Frontal cortex (tissue), 4 donors: Measurements from ENCODE around the gene SERGEF. TPM values are rescaled to one million over a fixed set of nuclear protein-coding genes. Genes with fewer than 3 reads are reported as not detected.

Experiments
- DNase-seq, 2 donors: peaks; one replicate each; pipeline ENCODE4 v3.0.0; 2012; ENCODE audit warnings: low spot score in 2 of 2
- FAIRE-seq: peaks from 2 replicates; lab custom pipeline; 2012; peaks lifted over from hg19 to GRCh38; lab: Jason Lieb, UNC
- total RNA-seq: library from RNA; depleted of rRNA; stranded (reverse); fragments of >200 nt; gene quantifications from one replicate; pipeline ENCODE4 v1.2.3, GENCODE V29; 2014
- donor health status: control.
- donor health status: control.
- donor health status: control.

The SERGEF gene
- total RNA-seq, 1 donor from 2014 or later, result 65.2 TPM

DNA sequence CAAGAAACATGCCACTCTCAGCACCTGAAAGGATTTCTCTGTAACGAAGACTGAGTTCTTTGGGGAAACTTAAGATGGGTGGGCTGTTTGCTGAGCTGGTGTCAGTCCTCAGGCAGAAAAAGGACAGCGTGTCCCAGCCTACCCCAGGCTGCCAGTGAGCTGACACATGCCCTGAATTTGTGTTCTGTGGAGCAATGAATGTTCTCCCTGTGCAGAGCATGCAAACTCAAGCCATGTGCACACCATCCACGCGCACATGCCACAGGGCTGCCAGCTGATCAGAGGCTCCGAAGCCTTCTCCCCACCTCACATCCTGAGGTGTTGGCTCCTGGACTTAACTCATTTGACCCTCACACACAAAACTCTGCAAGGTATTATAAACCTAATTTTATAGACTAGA, 173.4 kb downstream of the SERGEF start:
- FAIRE-seq, result no peak
- no peak for DNase-seq

DNA sequence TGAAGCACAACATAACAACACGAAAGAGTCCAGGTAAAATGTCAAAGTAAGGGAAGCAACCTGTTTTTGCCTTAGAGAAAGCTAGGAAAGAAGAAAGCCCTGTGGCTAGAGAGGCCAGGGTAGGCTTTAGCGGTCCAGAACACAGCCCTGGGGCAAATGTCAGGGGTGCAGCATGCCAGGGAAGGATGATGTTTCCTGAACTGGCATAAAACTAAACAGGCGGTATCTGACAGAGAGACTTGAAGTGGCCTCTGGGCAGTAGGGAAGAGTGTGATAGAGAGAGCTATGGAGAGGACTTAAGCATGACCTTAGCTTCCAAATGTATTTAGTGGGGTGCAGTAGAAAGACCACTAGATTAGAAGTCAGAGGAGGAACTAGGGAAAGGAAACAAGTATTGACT, 174.7 kb downstream of the SERGEF start:
- DNase-seq (no peak), FAIRE-seq (no peak)

DNA sequence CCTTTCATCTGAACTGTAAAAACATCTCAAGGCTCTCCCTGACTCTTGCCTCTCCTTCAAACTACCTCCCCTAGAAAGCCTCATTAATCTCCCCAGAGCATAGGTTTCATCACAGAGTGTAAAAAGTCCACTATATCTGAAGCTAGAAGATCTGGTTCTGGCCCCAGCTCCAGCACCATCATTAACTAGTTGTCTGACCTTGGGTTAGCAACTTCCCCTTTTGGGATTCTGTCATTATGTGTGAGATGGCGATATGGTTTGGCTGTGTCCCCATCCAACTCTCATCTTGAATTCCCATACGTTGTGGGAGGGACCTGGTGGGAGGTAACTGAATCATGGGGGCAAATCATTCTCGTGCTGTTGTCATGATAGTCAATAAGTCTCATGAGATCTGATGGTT, 181.0 kb downstream of the SERGEF start:
- no peak for FAIRE-seq

DNA sequence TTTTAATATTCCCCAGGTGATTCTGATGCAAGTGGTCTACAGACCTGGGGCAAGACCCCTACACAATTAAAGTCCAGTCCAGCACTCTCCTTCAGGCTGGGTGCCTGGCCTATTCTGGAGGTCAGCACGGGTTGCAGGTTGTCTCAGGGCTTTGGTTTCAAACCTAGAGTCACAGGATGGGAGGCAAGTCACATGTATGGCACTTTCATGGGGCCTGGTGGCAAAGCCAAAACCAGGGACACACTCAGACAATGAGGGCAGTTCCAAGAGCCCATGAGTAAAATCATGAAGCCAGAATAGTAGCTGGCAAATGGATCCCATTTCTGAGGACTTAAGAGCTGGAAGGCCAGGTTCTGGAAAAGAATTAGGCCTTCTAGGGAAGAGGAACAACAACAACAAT, 181.6 kb downstream of the SERGEF start:
- FAIRE-seq (no peak), DNase-seq (no peak)

More for the DNA sequence above, 181.0 kb downstream of the SERGEF start:
- DNase-seq, result no peak

DNA sequence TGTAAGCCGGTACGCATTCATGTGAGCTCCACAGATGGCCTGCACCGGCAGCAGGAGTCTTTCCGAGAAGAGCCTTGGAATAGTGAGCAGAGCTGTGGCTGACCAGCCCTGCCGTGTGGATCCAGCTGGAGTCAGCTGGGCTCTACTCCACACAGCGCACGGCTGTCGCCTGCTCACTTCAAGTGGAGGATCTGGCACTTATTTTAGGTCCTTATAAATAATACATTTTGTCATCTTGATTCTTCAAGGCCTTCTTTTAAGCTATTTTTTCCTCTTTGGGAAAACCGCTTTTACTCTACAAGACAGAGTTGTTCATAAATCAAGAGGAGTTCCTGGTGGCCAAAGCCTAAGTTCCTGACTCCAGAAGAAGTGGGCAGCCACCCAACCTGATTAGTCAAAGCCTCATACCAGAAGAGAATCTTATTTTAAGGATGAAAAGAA, 184.5 kb downstream of the SERGEF start:
- FAIRE-seq (no peak), DNase-seq (no peak)

DNA sequence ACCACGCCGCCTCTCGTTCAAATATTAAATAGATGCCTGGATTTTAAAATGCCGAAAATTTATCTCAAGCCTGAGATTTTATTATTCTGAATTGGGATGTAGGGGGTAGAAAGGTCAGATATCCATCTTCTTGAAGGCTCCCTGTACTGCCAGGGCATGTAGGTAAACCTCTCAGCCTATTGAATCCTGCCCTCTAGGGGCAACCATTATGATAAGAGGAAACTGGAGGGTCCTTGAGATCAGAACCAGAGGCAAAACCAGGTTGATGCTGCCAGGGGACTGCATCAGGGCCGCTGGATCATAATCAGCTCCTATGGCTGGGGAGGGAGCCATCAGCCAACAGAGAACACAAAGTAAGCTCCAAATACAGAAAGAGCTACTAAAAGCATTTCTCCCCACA, 185.8 kb downstream of the SERGEF start:
- DNase-seq (no peak), FAIRE-seq (no peak)

DNA sequence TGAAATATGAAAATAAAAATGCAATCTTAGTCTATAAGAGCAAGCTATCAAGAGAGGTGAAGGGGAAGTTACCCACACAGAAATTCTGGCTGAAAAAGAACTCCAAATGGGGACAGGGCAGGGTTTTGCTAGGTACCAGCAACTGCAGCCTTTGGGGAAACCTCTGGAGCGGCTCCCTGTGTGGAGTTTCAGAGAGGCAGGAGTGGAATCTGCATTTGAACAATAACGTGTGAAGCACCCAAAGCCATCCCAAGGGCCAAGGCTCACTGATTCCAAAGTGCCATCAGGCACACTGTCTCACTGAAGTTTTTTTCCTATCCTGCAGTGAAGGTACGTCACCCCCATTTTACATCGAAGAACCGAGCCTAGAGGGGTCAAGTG, 190.5 kb downstream of the SERGEF start:
- no peak for DNase-seq
- no peak for FAIRE-seq

DNA sequence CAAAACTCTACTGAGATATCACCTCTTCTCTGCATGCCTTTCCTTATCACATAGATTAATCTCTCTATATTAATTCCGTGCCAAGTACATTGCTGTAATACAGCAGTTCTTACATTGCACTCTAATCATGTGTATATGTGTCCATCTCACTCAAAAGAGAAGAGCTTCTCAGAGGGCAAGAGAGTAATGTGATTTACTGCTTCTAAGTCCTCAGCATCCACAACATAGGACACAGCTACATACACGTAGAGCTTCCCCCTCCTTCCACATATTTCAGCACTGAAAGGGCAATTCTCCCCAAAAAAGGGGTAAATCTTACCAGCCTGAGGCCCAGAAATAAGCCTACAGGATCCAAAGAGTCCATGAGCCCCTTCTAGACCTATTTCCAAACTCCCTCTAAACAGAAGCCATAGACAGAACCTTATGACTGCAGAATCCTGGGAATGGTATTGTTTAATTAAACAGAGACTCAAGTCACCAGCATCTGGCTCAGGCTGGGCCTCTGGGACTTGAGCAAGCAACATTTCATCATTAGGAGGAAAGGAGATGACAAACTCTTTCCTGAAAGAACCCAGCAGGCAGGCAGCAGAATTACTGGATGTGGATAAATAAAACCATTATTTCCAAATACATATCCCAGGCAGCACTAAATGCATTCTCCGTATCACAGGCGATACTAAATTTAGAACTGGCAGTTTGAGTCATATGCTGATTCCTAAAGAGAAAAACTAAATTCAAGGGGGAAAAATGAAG, 191.0 kb downstream of the SERGEF start:
- no peak for DNase-seq

DNA sequence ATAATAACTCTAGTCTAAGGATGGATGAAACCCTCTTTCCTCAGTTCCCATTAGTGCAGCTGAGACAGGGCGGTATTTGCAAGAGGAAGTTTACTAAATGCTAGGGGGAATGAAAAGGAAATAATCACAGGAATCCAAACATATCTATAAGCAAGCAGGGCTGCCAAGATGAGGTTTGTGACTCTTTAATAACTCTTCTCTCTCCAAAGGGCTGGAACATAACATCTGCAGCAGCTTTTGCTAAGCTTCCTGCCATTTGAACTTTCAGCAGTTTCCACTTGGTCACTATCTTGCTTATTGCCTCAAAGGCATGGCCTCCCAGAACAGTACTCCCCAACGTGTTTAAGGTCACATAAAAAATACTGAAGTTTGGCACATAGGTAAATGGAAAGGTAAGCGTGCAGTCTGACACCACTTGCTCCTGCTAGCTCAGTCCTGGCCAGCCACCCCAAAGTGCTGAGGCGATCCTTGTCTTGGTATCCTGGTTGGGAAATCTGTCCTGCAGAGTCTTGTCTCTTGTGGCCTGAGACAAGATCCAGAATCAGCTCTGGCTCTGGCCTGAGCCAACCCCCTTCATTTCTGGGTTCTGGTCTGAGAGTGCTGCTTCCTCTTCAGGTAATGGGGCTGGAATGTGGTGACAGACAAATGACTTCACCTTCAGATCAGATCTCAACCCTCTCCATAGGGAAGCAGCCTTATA, 196.5 kb downstream of the SERGEF start:
- DNase-seq, result no peak
- no peak for FAIRE-seq

More for the DNA sequence above, 191.0 kb downstream of the SERGEF start:
- FAIRE-seq, result no peak

DNA sequence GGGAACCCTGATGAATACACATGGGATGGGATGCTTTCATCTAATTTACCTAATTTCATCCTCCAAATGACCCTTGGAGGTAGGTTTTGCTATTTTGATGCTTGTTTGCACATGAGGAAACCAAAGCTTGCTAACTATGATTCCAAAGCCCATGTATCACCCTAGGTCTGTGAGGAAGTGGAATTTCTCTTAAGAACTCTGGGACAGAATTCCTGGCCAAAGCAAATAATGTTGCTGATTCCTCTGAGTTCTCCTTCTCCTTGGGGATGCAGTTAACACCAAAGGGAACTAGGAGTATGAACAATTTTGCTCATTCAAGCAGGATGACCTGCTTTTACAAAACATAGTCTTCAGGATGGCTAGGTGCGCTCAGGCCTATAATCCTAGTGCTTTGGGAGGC, 198.3 kb downstream of the SERGEF start:
- no peak for FAIRE-seq
- DNase-seq, result no peak

DNA sequence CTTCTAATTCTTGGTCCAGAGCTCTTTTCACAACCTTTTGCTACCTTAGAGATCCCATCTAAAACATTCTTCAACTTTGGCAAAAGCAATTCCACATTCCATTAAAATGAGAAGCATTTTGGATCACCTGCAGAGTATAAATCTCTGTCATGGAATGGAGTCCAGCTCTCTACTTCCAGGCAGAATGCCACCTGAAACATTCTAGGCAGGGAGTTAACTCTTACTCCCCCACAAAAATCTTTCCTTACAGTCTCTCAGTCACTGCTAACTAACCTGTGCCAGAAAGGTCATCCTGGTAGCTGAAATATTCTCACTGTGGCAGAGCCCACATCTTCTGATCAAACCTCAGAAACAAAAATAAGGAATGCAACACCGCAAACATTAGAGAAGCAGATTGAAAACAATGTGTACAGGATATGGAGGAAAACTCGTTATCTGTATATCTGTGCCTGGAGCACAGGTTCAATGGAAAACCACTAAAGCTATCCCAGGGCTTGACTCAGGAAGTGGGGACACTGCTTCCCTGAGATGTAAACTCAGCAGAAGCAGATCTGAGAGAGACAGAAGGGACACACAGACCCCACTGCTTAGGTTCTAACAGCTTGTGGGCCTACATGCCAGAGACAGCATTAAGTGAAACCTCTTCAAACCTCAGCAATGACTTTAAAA, 199.3 kb downstream of the SERGEF start:
- no peak for FAIRE-seq
- no peak for DNase-seq

DNA sequence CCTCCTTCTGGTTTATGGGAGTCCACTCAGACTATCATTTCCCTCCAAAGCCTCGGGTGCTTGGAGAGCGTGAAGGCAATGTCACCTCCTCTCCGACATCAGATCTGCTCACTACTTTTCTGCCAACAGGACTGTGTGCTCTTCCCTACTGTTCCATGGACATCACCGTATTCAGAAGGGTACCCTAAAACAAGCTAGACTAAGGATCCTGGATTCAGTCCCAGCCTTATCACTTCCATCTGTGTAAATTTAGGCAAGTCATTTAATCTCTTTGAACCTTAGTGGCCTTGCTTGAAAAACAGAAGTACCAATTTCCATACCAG, 200.0 kb downstream of the SERGEF start:
- DNase-seq, result no peak
- FAIRE-seq, result no peak

DNA sequence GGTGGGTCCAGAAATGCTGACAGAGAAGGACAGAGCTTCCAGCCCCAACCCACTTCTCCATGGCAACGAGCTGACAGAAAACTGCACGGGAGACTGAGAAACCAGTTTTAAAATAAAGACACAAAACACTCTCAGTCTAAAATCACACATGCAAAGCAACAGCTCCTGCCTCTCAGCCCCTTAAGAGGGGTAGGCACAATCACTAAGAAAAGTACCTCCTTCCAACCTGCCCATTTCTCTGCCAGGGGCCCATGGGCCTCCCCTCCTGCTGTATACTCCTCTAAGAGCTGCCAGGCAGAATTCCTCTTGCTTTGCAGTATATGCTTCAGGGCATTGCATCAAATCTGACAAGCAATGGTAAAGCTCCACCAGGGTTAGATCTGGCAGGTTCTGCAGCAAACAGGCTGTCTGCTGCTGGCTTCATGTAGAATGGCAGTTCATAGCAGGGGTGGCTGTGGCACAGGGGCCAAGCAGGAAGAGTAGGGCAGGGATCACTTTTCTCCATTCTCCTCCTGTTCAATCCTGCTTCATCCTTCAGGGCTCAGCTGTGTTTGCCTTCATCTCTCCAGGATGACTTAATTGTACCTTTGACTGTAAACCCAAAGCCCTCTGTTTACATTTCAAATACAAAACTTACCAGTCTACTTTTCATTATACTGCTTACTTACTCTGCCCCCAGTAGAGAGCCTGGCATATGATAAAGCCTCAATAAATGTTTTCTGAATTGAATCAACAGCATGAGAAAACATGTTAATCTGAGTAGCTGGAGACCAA, 200.6 kb downstream of the SERGEF start:
- DNase-seq, result no peak
- FAIRE-seq, result no peak

DNA sequence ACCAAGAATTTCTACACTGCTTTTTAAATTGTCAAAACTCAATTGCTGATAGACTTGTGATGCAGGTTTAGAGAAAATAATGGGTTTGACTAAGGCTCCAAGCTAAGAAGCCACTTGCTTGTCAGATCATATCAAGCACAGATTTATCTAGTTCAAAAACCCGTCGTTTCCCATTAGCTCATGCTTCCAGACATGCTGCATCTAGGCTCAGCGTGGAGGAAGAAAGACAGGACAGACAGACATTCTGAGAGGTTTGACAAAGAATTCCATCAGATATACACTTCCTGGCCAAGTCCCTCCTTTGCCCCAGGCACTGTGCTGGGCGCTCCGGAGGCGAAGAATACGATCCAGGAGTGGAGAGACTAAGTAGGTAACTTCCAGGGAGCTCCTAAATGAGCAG, 201.5 kb downstream of the SERGEF start:
- FAIRE-seq (no peak), DNase-seq (no peak)

DNA sequence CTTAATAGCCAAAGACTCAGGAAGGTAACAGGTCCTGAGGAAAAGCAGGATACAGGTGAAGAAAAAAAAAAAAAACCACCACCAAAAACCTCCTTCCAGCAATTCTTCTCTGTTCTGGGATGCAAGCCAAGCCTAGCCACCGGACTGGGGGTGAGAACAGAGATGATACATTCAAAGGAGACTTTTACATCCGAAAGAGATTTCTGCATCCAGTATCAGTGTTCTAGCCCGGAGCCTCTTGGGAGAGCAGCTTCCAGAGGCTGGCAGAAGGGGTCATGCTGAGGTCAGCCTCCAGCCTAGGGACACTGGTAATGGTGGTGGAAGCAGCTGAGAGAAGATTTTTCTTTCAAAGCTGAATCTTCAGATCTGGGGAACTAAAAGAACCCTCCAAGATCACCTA, 202.1 kb downstream of the SERGEF start:
- FAIRE-seq (no peak), DNase-seq (no peak)

DNA sequence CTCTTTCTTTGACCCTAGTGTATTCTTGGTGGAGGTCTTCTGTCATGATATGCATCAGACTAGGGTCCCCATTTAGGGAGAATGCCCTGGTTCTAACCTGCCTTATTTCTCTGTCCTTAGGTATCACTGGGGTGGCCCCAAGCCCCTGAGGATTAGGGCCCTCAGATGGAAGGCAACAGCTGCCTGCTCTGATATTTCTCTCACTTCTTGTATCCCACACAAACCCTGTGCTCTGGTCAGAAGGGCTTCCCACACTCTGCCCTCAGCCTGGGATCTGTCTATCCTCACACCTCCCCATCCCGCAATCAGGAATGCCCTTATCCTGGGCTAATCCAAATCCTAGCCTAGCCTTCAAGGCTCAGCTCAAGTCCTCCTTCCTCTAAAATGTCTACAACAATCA, 202.8 kb downstream of the SERGEF start:
- no peak for DNase-seq
- FAIRE-seq, result no peak

DNA sequence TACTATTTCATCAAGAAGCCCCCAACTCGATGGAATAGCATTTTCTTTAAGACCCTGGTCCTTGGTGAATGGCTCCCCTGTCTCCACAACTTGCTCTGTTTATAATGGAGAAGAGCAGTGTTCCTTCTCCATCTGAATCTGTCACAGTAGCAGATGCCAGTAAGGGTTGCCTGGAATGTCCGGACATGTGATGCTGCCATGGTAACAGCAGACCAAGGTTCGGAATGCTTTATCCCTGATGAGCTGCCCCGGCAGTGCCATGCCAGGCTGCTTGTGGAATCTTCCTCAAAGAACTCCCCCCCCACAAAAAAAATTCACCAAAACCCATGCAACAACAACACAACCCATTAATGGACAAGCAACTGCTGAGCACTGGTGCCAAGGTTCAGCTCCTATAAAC, 205.8 kb downstream of the SERGEF start:
- no peak for FAIRE-seq
- DNase-seq, result no peak

DNA sequence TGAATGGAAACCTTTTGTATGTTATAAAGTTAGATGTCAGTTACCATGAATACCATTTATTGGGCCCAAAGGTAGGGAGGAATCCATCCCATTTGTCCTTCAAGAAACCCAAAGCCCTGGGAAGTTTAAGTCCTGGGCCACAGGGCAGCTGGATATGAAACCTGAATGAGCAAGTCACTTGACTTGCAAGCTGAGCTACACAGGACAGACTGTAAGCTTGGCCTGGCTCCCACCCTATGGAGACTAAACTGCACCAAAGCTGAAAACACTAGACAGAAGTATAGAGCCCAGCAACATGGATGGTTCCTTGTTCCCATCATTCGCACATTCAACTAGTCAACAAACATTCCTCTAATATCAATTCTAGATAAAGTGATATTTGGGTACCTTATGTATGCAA, 207.0 kb downstream of the SERGEF start:
- no peak for FAIRE-seq
- no peak for DNase-seq

DNA sequence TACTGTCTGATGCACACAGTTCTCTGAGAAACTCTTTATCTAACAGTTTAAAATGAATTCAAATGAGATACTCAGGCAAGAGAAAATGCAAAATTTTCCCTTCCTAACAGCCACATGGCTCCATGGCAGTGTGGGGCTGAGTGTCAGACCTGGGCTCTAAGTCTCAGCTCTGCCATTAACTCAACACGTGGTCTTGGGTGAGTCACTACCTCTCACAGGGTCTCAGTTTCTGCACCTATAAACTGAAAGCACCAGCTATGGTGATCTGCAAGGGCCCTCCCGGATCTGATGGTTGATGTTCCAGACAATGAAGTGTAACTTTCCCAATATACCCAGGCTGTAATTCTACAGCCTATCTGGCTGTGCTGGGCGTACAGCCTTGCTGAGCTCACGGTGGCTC, 207.8 kb downstream of the SERGEF start:
- FAIRE-seq, result no peak
- DNase-seq, result no peak

DNA sequence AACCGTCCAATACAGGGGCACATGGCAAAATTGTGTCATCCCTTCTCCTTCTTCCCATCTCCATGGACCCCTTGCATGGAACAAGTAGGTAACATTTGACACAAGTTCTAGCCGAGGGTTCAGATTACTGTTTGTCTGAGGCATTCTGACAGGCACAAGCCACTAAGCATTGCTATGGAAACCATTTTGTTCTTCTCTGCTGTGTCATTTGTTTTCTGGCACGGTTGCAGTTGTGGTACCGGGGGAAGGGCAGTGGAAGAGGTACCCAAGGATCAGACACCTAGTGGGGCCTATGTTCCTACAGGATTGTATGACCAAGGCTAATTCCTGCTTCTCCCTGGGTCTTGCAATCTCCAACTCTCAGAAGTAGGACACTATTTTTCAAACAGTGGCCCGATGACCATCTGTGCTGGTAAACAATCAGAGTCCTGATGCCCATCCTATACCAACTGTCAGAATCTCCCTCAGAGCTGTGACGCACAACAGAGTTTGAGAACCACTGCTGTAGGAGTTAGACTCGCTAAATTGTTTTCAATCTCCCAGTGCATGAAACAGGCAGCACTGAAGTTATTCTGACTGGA, 209.0 kb downstream of the SERGEF start:
- DNase-seq, result no peak
- no peak for FAIRE-seq
